Measurements from ENCODE around the gene LRRC25.

The LRRC25 gene

DNA sequence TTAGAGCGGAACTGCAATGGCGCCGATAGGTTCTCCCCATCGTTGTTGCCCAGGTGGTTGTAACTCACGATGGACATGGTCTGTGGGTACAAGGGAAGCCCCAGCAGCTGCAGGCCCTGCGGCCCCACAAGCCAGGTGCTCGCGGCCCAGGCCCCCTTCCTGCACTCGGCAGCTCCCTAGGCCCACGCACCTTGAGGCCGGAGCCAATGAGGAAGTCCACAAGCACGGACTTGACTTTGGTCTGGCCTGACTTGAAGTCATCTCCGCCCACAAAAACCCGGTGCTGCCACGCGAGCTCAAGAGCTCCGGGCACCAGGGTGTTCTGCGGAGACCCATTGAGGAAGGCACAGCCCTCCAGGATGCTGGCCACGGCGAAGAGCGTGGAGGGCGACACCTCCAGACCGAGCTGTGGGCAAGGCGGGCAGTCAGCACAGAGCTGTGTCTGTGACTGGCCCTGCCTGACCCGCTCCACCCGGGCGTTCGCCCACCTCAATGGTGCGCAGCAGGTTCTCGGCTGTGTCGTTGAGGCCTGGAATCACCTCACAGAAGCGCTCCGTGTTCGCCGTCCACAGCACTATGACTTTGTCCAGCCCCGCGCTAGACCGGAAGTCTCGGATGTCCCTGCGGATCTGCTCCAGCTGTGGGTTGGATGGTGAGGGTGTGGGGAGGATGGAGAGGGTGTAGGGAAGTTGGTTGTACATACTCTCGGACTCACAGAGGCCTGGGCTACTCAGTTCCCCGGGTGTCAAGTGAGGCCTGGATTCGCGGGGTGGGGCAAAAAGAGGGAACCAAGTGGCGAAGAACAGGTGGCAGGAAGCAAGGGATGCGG is 38.6 kb upstream of the LRRC25 start:
- no peak for DNase-seq

DNA sequence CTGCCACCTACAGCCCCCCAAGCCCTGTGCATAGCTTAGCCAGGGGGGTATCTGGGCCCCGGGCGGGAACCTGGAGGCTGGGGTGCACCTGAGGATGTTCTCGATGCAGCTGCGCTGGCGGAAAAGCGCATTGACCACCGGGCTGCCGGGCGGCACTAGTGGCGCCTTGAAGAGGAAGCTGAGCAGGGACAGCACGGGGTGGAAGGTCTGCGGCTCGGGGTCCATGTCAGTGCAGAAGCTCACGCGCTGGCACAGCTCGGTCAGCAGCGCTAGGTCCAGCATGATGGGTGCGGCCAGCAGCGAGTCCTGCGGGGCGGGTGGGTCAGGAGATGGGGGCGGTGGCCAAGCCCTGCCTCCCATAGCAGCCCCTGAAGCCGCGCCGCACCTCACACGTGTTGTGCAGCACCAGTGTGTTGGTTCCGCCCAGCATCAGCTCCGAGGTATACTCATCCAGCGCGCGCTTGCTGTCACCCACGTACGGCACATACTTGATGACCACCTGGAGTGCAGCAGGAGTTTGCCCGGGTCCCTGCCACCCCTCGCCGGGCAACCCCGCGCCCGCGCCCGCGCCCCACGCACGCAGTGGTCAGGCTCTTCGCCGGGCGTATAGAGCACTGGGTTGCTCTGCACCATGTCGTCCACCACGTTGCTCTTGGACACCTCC is 37.9 kb upstream of the LRRC25 start:
- DNase-seq: no peak

DNA sequence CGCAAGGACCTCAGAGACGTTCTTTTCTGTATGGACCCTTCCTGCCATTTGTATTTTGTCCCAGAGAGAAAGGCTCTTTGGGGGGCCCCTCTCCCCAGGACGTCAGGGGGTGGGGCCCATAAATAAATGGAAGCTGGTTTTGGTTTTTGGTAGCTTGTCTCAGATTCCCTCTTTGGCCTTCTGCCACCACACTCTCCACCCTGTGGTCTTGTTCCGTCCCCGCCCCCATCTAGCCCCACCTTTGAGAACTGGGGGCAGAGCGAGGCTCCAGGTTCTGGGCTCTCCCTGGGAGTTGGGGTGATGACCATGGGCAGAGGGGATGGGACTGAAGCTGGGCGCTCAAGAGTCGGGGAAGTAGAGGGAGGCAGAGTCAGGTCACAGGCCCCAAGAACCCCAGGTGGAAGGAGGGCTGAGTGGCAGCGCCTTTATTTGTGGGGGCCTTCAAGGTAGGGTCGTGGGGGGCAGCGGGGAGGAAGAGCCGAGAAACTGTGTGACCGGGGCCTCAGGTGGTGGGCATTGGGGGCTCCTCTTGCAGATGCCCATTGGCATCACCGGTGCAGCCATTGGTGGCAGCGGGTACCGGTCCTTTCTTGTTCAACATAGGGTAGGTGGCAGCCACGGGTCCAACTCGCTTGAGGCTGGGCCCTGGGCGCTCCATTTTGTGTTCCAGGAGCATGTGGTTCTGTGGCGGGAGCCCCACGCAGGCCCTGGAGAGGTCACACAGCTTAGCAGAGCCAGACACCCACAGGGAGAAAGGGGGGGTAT is 37.2 kb upstream of the LRRC25 start:
- no peak for DNase-seq

DNA sequence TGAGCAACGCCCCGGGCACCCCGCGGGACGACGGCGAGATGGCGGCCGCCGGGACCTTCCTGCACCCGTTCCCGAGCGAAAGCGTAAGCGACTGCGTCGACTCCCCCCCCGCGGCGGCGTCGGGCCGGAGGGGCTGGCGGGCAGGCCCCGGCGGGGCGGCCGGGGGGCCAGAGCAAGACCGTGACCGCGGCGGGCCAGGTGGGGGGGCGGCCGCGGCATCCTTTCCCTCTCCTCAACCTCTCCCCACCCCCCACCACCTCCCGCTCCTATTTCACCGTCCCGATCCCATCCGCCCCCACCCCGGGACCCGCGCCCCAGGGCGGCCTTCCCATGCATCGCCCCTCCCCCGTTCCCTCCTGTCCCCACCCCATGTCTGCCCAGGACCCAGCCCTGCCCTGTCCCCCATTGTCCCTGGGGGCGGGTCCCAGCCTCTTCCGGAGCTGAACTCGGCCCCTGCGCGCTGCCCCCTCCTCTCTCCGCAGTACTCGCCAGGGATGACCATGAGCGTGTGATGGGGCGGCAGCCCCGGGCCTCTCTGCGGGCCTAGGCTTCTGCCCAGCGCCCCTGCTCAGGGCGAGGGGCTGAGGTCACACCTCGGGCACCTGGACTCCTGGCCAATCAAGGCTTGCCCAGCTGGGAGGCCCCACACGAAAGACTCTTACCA is 36.4 kb upstream of the LRRC25 start:
- DNase-seq: no peak

DNA sequence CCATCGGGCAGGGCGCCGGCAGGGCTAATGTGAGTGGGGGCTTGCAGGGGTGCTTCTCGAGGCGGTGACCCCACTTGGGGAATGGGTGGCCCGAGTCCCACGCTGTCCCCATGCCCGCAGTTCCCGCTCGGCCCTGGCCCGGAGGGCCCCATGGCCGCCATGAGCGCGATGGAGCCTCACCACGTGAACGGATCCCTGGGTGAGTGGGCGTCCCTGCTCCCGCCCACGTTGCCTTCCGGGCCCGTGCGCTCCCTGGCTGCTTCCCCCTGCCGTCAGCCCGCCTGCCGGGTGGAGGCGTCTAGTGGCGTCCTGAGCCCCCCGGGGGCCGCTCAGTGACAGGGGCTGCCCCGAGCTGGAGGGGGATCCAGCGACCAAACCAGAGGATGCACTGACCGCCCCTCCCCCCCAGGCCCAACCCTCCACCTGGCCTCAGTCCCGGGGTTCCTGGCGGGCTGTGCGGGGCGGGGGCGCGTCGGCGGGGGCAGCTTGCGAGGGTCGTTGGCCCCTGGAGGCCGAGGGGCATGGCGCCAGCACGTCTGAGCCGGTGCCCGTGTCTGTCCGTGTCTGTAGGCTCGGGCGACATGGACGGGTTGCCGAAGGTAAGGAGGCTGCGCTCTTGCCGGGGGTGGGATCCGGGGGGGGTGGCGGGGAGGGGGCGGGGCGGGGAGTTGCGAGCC is 35.7 kb upstream of the LRRC25 start:
- no peak for DNase-seq

DNA sequence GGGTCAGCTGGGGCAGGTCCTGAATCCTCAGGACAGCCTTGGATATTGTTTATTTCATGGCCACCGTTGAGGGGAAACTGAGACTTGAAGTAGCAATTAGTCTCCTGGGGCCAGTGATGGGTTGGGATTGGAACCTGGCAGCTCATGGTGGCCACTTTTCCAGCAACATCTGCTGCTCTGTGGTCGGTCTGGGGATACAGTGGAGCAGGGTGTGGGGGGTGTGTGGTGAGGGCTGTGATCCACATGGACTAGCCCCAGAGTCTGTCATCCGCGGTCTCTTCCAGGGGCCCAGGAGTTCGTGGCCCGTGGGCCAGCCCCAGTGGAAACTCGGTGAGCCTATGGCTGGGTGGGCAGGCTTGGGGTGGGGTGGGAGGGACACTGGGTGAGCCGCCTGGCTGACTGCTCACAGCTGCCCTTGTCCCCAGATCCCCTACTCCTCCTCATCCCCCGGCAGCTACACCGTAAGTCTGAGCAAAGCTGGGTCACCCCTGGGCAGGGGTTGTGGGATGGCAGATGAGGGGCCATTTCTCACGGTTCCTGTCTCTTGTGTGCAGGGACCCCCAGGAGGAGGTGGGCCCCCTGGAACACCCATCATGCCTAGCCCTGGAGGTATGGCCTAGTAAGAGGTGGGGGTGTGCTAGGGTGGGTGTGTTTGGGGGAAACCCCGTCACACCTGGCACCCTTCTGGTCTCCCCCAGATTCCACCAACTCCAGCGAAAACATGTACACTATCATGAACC is 35.0 kb upstream of the LRRC25 start:
- no peak for DNase-seq

DNA sequence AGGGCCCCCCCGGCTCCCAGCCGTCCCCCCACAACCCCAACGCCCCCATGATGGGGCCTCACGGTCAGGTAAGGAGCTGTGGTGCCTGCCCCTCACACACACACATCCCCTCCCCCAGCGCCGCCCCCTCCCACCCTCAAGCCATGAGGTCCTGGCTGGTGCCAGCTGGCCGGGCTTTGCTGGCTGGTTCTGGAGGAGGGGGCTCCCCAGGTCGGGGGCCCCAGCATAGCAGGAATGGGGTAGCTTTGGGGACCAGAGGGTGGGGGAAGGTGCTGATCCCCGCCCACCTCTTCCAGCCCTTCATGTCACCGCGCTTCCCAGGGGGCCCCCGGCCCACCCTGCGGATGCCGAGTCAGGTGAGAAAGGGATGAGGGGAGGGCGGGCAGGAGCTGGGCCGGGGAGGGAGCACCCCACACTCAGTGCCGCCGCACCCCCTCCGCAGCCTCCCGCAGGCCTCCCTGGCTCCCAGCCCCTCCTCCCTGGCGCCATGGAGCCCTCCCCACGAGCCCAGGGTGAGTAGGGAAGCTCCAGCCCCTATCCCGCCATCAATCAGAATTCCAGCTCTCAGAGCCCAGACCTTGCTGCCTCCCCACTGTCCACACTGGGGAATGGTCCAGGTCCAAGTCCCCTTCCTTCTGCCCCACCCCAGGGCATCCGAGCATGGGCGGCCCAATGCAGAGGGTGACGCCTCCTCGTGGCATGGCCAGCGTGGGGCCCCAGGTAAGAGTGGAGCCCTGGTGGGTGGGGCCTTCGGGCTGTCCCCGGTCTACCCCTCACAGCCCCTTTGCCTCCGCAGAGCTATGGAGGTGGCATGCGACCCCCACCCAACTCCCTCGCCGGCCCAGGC is 34.2 kb upstream of the LRRC25 start:
- DNase-seq: no peak

DNA sequence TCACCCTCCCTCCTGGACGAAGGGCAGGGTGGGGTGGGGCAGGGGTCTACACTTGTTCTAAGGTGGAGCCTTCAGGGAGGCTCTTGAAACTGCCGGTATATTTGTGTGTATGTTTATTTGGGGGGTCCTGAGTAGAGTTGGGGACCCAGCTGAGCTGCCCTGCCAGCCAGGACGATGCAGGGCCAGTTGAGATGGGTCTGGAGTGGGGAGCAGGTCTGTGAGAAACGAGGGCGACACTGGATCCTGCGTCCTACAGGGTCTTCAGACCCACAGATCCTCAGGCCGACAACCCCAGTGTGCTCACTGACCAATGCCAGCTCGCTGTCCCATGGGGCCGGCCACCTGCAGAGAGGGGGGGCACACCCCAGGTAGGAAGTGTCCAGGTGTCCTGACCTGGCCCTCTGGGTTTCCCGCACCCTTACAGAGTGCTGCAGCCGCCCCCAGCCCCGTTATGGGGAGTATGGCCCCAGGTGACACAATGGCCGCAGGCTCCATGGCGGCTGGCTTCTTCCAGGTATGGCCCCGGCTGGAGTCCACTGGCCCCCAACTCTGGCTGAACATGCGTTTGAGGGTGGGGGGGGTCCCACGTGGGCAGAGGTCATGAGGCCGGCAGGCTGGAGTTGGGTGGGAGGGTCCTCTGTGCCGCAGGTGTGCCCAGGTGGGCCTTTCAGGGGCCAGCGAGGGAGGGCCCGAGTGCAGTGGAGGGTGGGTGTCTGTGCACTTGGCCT is 33.2 kb upstream of the LRRC25 start:
- DNase-seq: no peak

DNA sequence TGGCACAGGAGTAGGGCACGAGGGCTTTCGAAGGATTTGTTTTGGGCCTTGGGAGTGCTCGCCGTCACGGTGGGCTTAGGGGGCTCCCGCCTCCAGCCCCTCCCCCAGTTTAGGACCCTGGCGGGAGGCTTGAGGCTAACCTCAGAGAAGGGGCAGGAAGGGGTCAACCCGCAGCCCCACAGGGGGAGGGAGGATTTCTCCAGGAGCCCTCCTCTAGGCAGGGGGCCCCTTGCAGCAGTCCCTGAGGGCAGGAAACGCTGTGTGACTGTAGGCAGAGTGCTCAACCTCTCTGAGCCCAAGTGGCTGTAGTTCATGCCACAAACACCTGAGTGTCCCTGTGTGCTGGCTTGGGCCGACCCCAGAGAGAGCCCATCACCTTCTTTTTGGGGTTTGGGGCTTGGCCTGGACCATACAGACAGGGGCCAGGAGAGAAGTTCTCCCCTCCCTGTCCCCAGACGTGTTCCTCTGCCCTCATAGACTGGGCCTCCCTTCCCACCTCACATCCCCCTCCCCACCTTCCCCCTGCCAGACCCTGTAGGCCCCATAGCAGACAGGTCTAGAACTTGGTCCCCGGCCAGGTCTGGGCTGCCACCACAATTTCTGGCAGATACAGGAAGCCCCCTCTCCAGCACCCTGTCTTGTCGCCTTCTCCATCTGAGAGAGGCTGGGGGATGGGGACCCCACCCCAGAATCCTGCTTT is 32.4 kb upstream of the LRRC25 start:
- DNase-seq: no peak

DNA sequence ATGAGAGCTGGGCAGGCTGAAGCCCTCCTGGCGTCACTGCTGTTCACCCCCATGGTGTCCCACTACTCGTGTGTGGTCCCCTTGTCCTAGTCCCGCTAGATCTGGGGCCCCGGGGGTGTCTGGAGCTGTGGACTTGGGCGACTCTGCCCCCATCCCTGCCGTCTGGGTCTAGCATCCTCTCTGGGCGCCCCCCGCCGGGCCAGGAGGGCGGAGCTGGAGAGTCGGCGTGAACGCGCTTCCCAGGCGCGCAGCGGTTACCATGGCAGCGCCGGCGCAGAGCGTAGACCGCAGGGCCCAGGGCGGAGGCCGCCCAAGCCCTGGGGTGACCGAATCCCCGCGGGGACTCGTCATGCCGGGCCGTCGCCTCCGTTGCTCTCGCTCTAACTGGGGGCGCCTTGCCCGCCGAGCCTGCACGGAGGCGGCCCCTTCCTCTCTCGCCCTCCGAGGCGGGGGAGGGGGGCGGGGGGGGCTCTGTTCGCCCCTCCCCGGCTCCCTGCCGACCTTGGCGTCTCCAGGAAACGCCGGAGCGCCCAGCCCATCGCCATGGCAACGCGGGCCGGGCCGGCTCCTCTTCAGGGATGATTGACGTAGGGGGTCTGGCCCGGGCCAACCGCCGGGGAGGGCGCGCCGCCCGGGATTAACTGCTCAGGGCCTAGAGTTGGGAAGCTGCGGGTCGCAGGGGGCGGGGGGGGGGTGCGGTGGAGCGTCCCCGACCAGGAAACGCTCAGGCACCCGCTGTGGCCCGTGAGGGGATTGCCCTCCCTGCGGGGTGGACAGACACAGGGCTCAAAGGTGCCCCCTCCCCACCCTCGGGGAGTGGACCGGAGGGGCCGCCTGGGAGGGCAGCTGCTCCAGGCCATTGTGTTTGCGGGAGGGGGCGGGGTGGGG is 31.6 kb upstream of the LRRC25 start:
- DNase-seq: peak; percentile 82 to 98 (median 97)

DNA sequence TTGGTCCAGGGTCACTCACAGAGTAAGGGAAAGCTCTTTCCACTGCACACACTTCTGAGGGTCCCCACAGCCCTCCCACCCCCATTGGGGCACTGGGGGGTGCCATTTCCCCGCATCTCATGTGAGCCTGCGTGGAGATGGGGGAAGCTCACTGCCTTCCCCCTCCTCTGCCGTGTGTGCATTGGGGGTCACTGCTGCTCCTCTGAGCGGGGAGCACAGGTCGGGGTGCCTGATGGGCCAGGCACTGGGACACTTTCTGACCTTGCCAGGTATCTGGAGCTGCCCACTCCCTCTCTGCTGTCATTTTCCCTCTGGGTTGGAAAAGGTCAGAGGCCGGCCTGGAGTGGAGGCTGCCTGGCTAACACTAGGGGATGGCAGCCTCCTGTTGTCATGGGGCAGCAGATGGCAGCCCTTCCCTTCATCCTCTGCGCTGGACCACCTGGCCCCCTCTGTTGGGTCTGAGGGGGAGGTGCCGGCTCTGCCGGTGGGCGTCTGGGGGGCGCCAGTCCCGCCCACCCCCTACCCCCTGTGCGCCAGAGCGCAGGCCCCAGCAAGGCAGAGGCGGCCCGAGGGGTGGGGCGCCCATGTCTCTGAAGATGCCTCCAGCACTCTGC is 30.9 kb upstream of the LRRC25 start:
- no peak for DNase-seq

DNA sequence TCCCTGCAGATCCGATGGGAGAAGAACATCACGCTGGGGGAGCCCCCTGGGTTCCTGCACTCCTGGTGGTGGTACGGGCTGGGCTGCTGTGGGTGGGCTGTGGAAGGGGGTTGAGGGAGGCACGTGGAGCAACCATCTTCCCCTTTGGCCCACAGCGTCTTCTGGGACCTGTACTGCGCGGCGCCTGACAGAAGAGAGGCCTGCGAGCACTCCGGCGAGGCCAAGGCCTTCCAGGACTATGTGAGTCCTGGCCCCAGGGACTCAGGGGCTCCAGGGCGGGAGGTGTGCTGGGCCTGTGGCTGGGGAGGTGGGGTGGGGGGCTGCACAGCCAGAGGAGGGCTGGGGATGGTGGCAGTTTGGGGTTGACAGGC is 30.3 kb upstream of the LRRC25 start:
- DNase-seq: no peak

DNA sequence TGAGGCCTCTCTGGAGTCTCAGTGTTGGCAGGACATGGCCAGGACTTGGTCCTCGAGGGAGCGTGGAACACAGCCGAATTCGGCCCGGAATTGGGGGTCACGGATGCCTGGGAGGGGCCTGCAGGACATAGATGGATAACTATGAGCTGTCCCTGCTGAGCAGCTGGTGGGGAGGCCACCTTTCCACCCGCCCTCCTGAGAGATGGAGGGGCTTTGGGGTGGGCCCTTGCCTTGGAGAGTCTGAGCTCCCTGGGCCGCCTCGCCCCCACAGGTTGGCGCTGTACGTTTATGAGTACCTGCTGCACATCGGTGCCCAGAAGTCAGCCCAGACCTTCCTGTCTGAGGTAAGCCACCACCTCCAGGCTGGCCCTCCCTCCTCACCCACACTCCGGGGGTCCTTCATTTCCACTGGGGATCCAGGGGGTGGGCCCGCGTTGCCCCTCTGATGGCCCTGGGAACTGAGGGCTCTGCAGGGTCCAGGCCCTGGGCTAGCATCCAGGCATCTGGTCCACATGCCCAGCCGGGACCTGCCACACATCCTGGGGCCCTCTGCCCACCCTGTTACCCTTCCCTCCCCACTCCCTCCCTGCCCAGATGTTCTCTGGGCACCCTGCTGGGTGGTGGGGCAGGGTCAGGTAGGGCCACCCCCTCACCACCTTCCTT is 29.8 kb upstream of the LRRC25 start:
- DNase-seq: no peak

DNA sequence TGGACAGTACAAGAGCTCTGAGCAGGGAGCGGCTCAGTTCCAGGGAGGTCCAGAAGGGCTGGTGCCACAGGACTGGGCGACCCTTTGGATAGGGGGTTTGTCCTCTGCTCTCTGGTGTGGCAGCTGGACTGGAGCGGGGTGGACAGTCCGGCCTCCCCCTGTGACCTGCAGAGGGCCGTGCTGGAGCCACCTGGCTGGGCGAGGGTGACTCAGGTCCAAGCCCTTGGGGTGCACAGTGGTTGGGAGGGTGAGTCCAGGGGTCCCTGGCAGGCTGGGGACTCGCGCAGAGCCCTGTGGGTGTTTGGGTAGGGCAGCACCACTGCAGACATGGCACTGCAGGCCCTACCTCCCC is 29.0 kb upstream of the LRRC25 start:
- no peak for DNase-seq

DNA sequence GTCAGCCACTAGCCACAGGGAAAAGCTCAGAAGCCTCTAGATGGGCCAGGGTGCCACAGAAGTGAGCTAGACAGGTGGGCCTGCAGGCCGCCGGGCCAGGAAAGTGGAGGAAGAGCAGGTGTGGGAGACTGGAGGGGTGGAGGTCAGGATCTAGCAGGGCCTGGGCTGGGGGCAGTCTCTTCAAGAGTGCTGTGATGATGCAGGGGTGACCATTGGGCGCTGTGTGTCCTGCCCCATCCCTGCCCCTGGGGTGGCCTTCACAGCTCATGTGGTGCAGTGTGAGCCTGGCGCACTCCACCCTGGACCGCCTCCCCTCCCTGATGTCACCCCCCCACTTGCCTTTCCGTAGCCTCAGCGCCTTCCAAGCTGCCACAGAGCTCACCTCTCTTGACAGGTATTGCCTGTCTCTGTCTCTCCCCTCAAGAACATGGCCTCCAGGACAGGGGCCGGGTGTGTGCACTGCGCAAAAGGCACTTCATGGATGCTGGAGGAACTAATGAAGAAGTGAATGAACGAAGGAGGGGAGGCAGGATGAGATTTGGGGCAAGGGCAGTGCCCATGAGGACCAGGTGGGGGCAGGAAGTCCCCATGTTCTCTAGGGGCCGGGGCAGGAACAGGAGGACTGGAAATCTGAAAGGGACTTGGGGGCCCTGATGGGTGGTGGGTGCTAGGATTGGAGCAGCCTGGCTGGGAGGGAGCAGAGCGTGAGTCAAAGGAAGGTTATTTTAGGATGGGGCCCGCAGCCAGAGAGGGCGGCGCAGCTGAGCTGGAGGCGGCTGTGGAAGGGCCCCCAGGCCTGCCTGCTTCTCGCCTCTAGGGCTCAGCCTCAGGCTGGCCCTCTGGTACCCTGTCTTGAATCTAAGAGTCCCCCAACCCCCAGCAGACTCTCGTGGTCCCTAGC is 28.3 kb upstream of the LRRC25 start:
- no peak for DNase-seq

DNA sequence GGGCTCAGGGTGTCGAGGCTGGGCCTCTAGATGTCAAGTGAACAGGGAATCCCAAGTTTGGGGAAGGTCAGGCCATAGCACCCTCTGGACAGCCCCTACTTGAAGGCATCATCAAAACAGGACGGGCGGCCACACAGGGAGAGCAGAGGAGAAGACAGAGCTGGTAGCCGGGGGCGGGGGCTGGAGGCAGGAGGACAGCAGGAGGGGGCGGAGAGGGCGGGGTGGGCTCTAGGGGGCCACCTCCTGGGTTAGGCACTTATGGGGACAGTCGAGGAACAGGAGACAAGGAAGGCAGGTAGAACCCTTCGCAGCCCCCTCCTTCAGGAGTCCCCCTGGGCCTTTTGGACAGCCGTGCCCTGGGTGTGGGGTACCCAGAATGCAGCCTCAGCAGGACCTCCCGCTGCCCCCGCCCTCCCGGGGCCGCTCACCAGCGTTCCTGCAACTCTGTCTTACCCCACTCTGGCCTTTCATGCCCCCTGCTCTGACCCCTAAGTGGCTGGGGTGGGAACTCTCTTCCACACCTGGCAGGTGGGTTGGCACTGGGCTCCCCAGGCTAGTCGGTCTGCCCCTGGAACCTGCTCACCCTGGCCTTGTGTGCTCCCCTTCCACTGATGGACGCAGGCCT is 27.6 kb upstream of the LRRC25 start:
- DNase-seq: no peak
